HEK293 (cell line): Measurements from ENCODE around the gene SMARCD3.
A peak's percentile ranks its signal among the peaks of the same experiment; 100 is the strongest.

Source experiments
- CTCF ChIA-PET: fragments of 350-600 bp; formaldehyde crosslinking; extraction: SDS; loops from one replicate; lab custom pipeline; 2021; ENCODE audit warnings: antibody characterized with exemption; lab: Yijun Ruan, JAX
- POLR2A ChIA-PET: fragments of 300-600 bp; formaldehyde crosslinking; extraction: SDS; loops from one replicate; lab custom pipeline; 2020; ENCODE audit warnings: antibody characterized with exemption, inconsistent platforms; lab: Yijun Ruan, JAX
- H3K27ac ChIP-seq: fragments of 200-500 bp; sonication (Bioruptor generic); 2 replicates; pipeline ENCODE4 v1.5.1; 2014; ENCODE audit warnings: low read depth, low read length, control low read depth, inconsistent platforms; ENCODE audit errors: extremely low read depth
- H3K36me3 ChIP-seq, 2 experiments: fragments of 200-500 bp in 1 of 2; sonication (Bioruptor generic) in 1 of 2; 1 replicate in 1 of 2; 2 replicates in 1 of 2; pipeline ENCODE4 v1.5.1; 2014 to 2017; ENCODE audit warnings: inconsistent platforms in 2 of 2, low read length in 2 of 2; ENCODE audit not compliant: control insufficient read depth in 2 of 2, insufficient read depth in 1 of 2
- H3K4me1 ChIP-seq: fragments of 200-500 bp; sonication (Bioruptor generic); 2 replicates; pipeline ENCODE4 v1.5.1; 2014; ENCODE audit warnings: mild to moderate bottlenecking, low read length, inconsistent platforms; ENCODE audit not compliant: control insufficient read depth, insufficient read depth
- H3K4me3 ChIP-seq: 2 replicates; pipeline ENCODE4 v1.5.1; 2011; ENCODE audit warnings: low read depth, mild to moderate bottlenecking, control low read depth, low read length, moderate library complexity
- H3K9me3 ChIP-seq: fragments of 200-500 bp; sonication (Bioruptor generic); 2 replicates; pipeline ENCODE4 v1.5.1; 2014; ENCODE audit warnings: low read depth, low read length, inconsistent platforms; ENCODE audit not compliant: control insufficient read depth, insufficient read depth
- BCL11B ChIP-seq: fragments of 450-650 bp; formaldehyde crosslinking; IDR thresholded peaks from 2 replicates; pipeline ENCODE4 v1.5.1; 2016; ENCODE audit warnings: low read depth, missing biosample characterization, missing genetic modification characterization
- PRDM1 ChIP-seq: fragments of 450-650 bp; formaldehyde crosslinking; IDR thresholded peaks from 2 replicates; pipeline ENCODE4; 2016; ENCODE audit warnings: missing biosample characterization, missing genetic modification characterization
- ZBTB17 ChIP-seq: fragments of 450-650 bp; formaldehyde crosslinking; IDR thresholded peaks from 2 replicates; pipeline ENCODE4 v1.5.1; 2016; ENCODE audit warnings: missing biosample characterization, missing genetic modification characterization
- ZBTB48 ChIP-seq: fragments of 450-650 bp; formaldehyde crosslinking; IDR thresholded peaks from 2 replicates; pipeline ENCODE4 v1.5.1; 2016; ENCODE audit warnings: missing biosample characterization, missing genetic modification characterization
- ZBTB8A ChIP-seq: fragments of 450-650 bp; formaldehyde crosslinking; IDR thresholded peaks from 2 replicates; pipeline ENCODE4 v1.5.1; 2016; ENCODE audit warnings: missing biosample characterization, missing genetic modification characterization
- ZFP69B ChIP-seq: fragments of 450-650 bp; formaldehyde crosslinking; IDR thresholded peaks from 2 replicates; pipeline ENCODE4 v1.5.1; 2016; ENCODE audit warnings: missing biosample characterization, missing genetic modification characterization
- ZNF350 ChIP-seq: fragments of 450-650 bp; formaldehyde crosslinking; IDR thresholded peaks from 2 replicates; pipeline ENCODE4 v1.5.0; 2017; ENCODE audit warnings: missing biosample characterization, mild to moderate bottlenecking, missing genetic modification characterization
- ZNF366 ChIP-seq: fragments of 450-650 bp; formaldehyde crosslinking; conservative IDR thresholded peaks from 2 replicates; pipeline ENCODE4 v1.5.1; 2016; ENCODE audit warnings: missing biosample characterization, missing genetic modification characterization
- ZNF48 ChIP-seq: fragments of 450-650 bp; formaldehyde crosslinking; IDR thresholded peaks from 2 replicates; pipeline ENCODE4 v1.5.1; 2016; ENCODE audit warnings: missing biosample characterization, missing genetic modification characterization
- ZNF555 ChIP-seq: fragments of 450-650 bp; formaldehyde crosslinking; conservative IDR thresholded peaks from 2 replicates; pipeline ENCODE4 v1.5.1; 2017; ENCODE audit warnings: missing biosample characterization, mild to moderate bottlenecking, missing genetic modification characterization, inconsistent platforms
- ZNF585B ChIP-seq: fragments of 450-650 bp; formaldehyde crosslinking; IDR thresholded peaks from 2 replicates; pipeline ENCODE4 v1.5.1; 2016; ENCODE audit warnings: missing biosample characterization, missing genetic modification characterization
- TF ChIP-seq, protein P1 (sequence below): fragments of 450-650 bp; formaldehyde crosslinking; IDR thresholded peaks from 2 replicates; pipeline ENCODE4 v1.5.1; 2016; ENCODE audit warnings: missing biosample characterization, missing genetic modification characterization
- TF ChIP-seq, protein P2 (sequence below): IDR thresholded peaks from 2 replicates; pipeline ENCODE4 v1.6.1; 2011; ENCODE audit warnings: mild to moderate bottlenecking, low read depth, low read length, borderline replicate concordance
- TF ChIP-seq, protein P3 (sequence below): fragments of 450-650 bp; formaldehyde crosslinking; IDR thresholded peaks from 2 replicates; pipeline ENCODE4 v1.5.1; 2016; ENCODE audit warnings: missing biosample characterization, missing genetic modification characterization, borderline replicate concordance
- TF ChIP-seq, protein P4 (sequence below): fragments of 450-650 bp; formaldehyde crosslinking; IDR thresholded peaks from 2 replicates; pipeline ENCODE4 v1.5.1; 2016; ENCODE audit warnings: missing biosample characterization, missing genetic modification characterization
- TF ChIP-seq, protein P5 (sequence below): fragments of 450-650 bp; formaldehyde crosslinking; IDR thresholded peaks from 2 replicates; pipeline ENCODE4 v1.5.1; 2017; ENCODE audit warnings: missing biosample characterization, missing genetic modification characterization
- TF ChIP-seq, protein P6 (sequence below): fragments of 450-650 bp; formaldehyde crosslinking; IDR thresholded peaks from 2 replicates; pipeline ENCODE4 v1.5.1; 2016; ENCODE audit warnings: missing biosample characterization, missing genetic modification characterization

Gene SMARCD3

DNA sequence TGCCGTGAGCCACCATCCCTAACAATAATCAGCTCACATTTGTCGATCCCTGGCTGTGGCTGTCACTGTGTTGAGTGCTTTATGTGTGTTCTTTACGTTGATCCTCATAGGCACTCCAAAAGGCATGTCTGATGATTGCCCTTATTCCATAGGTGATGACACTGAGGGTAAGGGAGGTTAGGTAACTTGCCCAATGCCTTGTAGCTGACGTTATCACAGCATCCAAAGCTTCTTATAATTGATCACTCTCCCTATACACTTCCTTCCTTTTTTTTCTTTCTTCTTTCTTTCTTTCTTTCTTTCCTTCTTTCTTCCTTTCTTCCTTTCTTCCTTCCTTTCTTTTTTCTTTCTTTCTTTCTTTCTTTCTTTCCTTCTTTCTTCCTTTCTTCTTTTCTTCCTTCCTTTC is 41.9 kb upstream of the SMARCD3 start:
- TF ChIP-seq ZNF366 (tag by site-specific recombination) (peak; percentile 92), ZNF350 (tag by site-specific recombination) (no peak), ZBTB17 (tag by site-specific recombination) (0 out of 2 replicates have a peak, but pooled peaks have one; percentile 16), PRDM1 (no peak), ZNF585B (tag by site-specific recombination) (no peak), ZBTB48 (peak; percentile 71), ZNF555 (no peak), ZFP69B (tag by site-specific recombination) (no peak), ZNF48 (tag by site-specific recombination) (no peak), ZBTB8A (tag by site-specific recombination) (no peak)
- TF ChIP-seq, protein P1, sequence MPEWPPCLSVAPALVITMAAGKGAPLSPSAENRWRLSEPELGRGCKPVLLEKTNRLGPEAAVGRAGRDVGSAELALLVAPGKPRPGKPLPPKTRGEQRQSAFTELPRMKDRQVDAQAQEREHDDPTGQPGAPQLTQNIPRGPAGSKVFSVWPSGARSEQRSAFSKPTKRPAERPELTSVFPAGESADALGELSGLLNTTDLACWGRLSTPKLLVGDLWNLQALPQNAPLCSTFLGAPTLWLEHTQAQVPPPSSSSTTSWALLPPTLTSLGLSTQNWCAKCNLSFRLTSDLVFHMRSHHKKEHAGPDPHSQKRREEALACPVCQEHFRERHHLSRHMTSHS (tag by site-specific recombination): no peak
- TF ChIP-seq, protein P2, sequence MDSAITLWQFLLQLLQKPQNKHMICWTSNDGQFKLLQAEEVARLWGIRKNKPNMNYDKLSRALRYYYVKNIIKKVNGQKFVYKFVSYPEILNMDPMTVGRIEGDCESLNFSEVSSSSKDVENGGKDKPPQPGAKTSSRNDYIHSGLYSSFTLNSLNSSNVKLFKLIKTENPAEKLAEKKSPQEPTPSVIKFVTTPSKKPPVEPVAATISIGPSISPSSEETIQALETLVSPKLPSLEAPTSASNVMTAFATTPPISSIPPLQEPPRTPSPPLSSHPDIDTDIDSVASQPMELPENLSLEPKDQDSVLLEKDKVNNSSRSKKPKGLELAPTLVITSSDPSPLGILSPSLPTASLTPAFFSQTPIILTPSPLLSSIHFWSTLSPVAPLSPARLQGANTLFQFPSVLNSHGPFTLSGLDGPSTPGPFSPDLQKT: no peak
- TF ChIP-seq, protein P3, sequence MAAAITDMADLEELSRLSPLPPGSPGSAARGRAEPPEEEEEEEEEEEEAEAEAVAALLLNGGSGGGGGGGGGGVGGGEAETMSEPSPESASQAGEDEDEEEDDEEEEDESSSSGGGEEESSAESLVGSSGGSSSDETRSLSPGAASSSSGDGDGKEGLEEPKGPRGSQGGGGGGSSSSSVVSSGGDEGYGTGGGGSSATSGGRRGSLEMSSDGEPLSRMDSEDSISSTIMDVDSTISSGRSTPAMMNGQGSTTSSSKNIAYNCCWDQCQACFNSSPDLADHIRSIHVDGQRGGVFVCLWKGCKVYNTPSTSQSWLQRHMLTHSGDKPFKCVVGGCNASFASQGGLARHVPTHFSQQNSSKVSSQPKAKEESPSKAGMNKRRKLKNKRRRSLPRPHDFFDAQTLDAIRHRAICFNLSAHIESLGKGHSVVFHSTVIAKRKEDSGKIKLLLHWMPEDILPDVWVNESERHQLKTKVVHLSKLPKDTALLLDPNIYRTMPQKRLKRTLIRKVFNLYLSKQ (tag by site-specific recombination): no peak
- TF ChIP-seq, protein P4, sequence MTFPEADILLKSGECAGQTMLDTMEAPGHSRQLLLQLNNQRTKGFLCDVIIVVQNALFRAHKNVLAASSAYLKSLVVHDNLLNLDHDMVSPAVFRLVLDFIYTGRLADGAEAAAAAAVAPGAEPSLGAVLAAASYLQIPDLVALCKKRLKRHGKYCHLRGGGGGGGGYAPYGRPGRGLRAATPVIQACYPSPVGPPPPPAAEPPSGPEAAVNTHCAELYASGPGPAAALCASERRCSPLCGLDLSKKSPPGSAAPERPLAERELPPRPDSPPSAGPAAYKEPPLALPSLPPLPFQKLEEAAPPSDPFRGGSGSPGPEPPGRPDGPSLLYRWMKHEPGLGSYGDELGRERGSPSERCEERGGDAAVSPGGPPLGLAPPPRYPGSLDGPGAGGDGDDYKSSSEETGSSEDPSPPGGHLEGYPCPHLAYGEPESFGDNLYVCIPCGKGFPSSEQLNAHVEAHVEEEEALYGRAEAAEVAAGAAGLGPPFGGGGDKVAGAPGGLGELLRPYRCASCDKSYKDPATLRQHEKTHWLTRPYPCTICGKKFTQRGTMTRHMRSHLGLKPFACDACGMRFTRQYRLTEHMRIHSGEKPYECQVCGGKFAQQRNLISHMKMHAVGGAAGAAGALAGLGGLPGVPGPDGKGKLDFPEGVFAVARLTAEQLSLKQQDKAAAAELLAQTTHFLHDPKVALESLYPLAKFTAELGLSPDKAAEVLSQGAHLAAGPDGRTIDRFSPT: no peak
- TF ChIP-seq, protein P5, sequence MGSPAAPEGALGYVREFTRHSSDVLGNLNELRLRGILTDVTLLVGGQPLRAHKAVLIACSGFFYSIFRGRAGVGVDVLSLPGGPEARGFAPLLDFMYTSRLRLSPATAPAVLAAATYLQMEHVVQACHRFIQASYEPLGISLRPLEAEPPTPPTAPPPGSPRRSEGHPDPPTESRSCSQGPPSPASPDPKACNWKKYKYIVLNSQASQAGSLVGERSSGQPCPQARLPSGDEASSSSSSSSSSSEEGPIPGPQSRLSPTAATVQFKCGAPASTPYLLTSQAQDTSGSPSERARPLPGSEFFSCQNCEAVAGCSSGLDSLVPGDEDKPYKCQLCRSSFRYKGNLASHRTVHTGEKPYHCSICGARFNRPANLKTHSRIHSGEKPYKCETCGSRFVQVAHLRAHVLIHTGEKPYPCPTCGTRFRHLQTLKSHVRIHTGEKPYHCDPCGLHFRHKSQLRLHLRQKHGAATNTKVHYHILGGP: no peak
- TF ChIP-seq, protein P6, sequence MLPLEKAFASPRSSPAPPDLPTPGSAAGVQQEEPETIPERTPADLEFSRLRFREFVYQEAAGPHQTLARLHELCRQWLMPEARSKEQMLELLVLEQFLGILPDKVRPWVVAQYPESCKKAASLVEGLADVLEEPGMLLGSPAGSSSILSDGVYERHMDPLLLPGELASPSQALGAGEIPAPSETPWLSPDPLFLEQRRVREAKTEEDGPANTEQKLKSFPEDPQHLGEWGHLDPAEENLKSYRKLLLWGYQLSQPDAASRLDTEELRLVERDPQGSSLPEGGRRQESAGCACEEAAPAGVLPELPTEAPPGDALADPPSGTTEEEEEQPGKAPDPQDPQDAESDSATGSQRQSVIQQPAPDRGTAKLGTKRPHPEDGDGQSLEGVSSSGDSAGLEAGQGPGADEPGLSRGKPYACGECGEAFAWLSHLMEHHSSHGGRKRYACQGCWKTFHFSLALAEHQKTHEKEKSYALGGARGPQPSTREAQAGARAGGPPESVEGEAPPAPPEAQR (tag by site-specific recombination): no peak
- no peaks in the 10 kb centered on the region for H3K9me3 ChIP-seq
- CTCF ChIA-PET: interaction anchor here (1.7 kb wide), 1 partner anchor 46 kb away, joined by 5 read pairs; no protein-coding TSS in a partner anchor
- POLR2A ChIA-PET: no interaction called here
- H3K4me3 ChIP-seq: no peak overlapping the region
- no peak overlapping the region for H3K27ac ChIP-seq
- no peaks in the 10 kb centered on the region for H3K36me3 ChIP-seq
- no peaks in the 10 kb centered on the region for H3K4me1 ChIP-seq

DNA sequence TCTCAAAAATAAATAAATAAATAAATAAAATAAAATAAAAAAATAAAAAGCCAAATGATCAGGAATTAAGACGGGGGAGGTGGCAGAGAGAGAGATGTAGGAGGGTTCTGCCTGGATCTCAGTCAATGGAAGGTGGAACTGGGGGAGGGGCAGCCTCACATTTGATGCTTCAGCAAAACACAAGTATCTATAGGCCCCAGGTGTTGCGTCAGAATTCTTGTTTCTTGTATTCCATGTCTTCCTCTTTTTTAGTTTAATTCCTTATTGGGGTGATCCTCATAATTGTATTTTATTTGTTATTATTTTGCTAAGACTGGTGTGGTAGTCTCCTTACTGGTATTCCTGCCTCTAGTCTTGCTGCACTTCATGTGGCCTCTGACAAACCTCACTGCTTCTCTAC is 41.4 kb upstream of the SMARCD3 start:
- H3K36me3 ChIP-seq: no peaks in the 10 kb centered on the region
- H3K9me3 ChIP-seq: no peaks in the 10 kb centered on the region
- H3K27ac ChIP-seq: no peak overlapping the region
- POLR2A ChIA-PET: no interaction called here
- H3K4me1 ChIP-seq: no peaks in the 10 kb centered on the region
- no peak overlapping the region for H3K4me3 ChIP-seq
- CTCF ChIA-PET: no interaction called here
- no peak for TF ChIP-seq BCL11B
- no peak for TF ChIP-seq ZNF48 (tag by site-specific recombination)
